Activated naive CD4-positive, alpha-beta T cell treated with anti-CD3 and anti-CD28 coated beads, Interleukin-2, amount 10 ng/mL, durations not matched to agents 7 days and 5 days (primary cell): ENCODE measurements around the gene METTL18.

Experiments
- CTCF ChIA-PET: fragments of 350-600 bp; sonication (Branson Sonifier 250); formaldehyde crosslinking; loops from one replicate; lab custom pipeline; 2021; ENCODE audit warnings: antibody characterized with exemption; lab: Charles Lee
- DNase-seq: peaks from one replicate; pipeline ENCODE4 v3.0.0-alpha.2; 2020
- H3K27ac Mint-ChIP-seq: one replicate; pipeline ENCODE4 v1.8.0; 2021; ENCODE audit warnings: mild to moderate bottlenecking, moderate library complexity, mixed read lengths
- H3K27me3 Mint-ChIP-seq: one replicate; pipeline ENCODE4 v1.8.0; 2021; ENCODE audit warnings: mild to moderate bottlenecking, mixed read lengths
- H3K36me3 Mint-ChIP-seq: one replicate; pipeline ENCODE4 v1.8.0; 2021; ENCODE audit warnings: mixed read lengths
- H3K4me1 Mint-ChIP-seq: one replicate; pipeline ENCODE4 v1.8.0; 2021; ENCODE audit warnings: mixed read lengths
- H3K4me3 Mint-ChIP-seq: one replicate; pipeline ENCODE4 v1.8.0; 2021; ENCODE audit warnings: mild to moderate bottlenecking, moderate library complexity, mixed read lengths
- H3K9me3 Mint-ChIP-seq: one replicate; pipeline ENCODE4 v1.8.0; 2021; ENCODE audit warnings: mixed read lengths

The METTL18 gene

DNA sequence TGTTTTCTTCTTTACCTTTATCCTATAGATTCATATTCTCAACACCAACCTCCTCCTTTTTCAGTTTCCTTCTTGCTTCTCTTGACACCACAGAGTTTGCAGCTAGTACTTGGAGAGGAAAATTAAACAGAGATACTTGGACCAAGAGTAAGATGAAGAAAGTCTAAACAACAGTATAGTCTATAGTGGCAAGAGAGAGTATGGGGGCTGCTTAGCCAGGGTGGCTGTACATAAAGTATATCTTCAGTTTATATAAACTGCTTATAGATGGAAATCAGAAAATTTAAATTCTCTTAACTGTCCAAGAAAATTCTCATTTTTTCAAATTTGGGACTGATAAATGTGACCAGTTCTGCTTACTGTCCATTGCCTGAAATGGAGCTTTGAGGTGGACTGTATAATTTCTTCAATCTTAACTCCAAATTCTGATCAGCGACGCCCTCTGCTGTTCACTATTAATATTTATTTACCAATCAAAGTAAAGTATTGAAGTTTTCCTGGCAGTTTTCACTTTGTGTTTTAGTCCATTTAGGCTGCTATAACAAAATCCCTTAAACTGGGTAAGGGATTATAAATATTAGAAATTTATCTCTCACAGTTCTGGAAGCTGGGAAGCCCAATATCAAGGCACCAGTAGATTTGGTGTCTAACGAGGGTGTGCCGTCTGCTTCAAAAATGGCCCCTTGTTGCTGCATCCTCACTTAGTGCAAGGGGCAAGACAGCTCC, 14.8 kb upstream of the METTL18 start:
- Mint-ChIP-seq H3K27ac (no peak overlapping the region), H3K36me3 (peaks cover 23% of the 10 kb centered on the region), H3K27me3 (no peaks in the 10 kb centered on the region), H3K4me3 (no peak overlapping the region), H3K9me3 (peaks cover 2% of the 10 kb centered on the region), H3K4me1 (peaks cover 2% of the 10 kb centered on the region)
- CTCF ChIA-PET: interaction anchor here (0.8 to 3.4 kb wide), 13 partner anchors 10 to 259 kb away, joined by 3 to 17 read pairs (median 4); partner anchors contain the start of genes F5 and METTL18
- no peak for DNase-seq

DNA sequence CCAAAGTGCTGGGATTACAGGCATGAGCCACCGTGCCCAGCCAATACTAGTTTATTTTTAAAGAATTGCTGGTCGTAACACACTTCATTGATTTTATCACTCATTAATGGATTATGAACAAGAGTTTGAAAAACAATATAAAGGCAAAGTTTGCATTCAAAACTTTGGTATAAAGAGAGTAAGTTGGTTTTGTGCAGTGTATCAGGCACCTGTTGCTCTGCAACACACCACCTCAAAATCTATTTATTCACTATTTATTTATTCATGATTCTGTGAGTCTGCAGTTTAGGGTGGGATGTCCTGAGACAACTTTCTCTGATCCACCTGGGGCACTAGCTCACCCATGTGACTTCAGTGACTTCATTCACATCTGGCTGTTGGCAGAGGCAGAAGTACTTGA, 10.2 kb upstream of the METTL18 start:
- H3K27me3 Mint-ChIP-seq: no peaks in the 10 kb centered on the region
- CTCF ChIA-PET: no interaction called here
- H3K4me3 Mint-ChIP-seq: no peak overlapping the region
- no peak for DNase-seq
- H3K27ac Mint-ChIP-seq: no peak overlapping the region
- peaks cover 29% of the 10 kb centered on the region for H3K36me3 Mint-ChIP-seq
- H3K9me3 Mint-ChIP-seq: no peaks in the 10 kb centered on the region
- peaks cover 9% of the 10 kb centered on the region for H3K4me1 Mint-ChIP-seq

DNA sequence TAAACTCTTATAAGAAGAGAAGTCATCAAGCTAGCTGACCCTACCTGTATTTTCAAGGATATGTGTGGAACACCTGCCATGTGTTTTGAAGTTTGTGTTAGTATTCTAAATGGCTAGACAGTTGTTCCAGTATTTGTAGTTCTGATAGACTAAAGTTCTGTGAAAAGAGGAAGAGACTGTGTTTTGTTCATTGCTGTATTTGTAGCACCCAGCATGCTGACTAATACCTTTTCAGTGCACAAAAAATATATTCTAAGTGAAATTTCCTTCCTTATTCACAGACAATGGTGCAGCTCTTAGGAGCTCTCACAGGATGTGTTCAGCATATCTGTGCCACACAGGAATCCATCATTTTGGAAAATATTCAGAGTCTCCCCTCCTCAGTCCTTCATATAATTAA, 8.2 kb upstream of the METTL18 start:
- H3K27ac Mint-ChIP-seq: no peak overlapping the region
- H3K4me1 Mint-ChIP-seq: peaks cover 20% of the 10 kb centered on the region
- H3K9me3 Mint-ChIP-seq: no peaks in the 10 kb centered on the region
- CTCF ChIA-PET: no interaction called here
- DNase-seq: no peak
- H3K27me3 Mint-ChIP-seq: no peaks in the 10 kb centered on the region
- no peak overlapping the region for H3K4me3 Mint-ChIP-seq
- H3K36me3 Mint-ChIP-seq: peaks cover 37% of the 10 kb centered on the region

DNA sequence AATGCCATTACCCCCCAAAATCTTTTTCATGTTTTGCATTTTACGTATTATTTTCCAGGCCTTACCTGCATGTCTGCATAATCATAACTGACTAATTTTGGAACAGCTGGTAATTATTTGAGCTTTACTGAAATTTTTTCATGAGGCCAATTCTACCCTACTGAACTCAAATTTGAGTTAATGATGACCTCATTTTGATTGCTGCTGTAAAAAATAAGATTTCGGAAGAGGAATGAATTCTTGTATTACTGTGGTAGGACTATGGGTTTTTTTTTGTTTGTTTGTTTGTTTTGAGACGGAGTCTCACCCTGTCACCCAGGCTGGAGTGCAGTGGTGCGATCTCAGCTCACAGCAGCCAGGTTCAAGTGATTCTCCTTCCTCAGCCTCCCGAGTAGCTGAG, 2.6 kb upstream of the METTL18 start:
- Mint-ChIP-seq H3K4me3 (no peak overlapping the region), H3K27ac (no peak overlapping the region), H3K4me1 (peaks cover 66% of the 10 kb centered on the region), H3K27me3 (no peaks in the 10 kb centered on the region), H3K9me3 (no peaks in the 10 kb centered on the region), H3K36me3 (peaks cover 56% of the 10 kb centered on the region)
- CTCF ChIA-PET: interaction anchor here (1.7 kb wide), 1 partner anchor 13 kb away, joined by 4 read pairs; no protein-coding TSS in a partner anchor
- DNase-seq: no peak

DNA sequence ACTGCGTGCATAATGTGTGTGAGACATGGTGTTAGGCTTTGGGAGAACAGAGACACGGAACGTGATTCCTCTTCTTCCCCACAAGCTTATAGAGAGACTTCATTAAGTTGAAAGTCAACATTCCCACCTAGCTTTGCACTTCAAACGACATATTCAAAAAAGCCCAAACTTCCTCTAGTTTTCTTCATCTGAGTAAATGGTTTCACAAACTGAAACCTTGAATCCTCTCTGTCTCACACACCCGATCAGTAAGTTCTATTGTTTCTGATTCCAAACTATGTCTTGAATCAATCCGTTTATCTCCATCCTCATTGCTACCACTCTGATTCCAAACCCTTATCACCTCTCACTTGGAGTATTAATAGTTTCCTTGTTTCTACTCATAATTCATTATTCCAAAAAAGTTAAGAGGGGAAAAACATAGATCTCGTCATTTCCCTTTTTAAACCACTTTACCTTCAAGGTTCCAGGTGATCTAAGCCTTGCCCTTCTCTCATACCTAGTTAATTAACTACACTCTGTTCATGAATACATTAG, 1.6 kb upstream of the METTL18 start:
- no peaks in the 10 kb centered on the region for H3K27me3 Mint-ChIP-seq
- peaks cover 59% of the 10 kb centered on the region for H3K36me3 Mint-ChIP-seq
- DNase-seq: no peak
- H3K27ac Mint-ChIP-seq: peak overlapping the region; percentile 92
- H3K9me3 Mint-ChIP-seq: no peaks in the 10 kb centered on the region
- CTCF ChIA-PET: interaction anchor here (0.7 to 1.8 kb wide), 3 partner anchors 14 to 195 kb away, joined by 4 to 5 read pairs (median 4); no protein-coding TSS in a partner anchor
- peaks cover 71% of the 10 kb centered on the region for H3K4me1 Mint-ChIP-seq
- H3K4me3 Mint-ChIP-seq: peak overlapping the region; percentile 91

DNA sequence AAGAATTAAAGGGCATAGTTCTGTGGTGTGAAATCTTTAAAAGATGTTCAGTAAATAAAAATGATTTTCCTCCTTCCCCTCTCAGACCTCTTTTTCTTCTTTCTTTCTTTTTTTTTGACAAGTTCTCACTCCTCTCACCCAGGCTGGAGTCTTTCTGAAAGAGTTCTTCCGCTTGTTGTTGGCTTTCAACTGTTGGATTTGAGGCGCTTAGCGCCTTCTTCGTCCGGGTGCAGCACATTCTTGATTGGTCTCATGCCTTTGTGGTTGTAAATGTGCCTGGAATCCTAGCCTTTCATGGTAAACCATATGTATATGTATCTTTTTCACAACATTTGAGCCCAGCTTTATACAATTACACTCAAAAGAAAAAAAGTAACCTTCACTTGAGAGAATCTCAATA, 980 bp upstream of the METTL18 start:
- Mint-ChIP-seq H3K27ac (peak overlapping the region; percentile 92), H3K4me3 (peak overlapping the region; percentile 91), H3K27me3 (no peaks in the 10 kb centered on the region), H3K4me1 (peaks cover 71% of the 10 kb centered on the region), H3K36me3 (peaks cover 60% of the 10 kb centered on the region), H3K9me3 (no peaks in the 10 kb centered on the region)
- CTCF ChIA-PET: interaction anchor here (0.7 to 1.8 kb wide), 4 partner anchors 84 to 245 kb away, joined by 3 to 6 read pairs (median 4); no protein-coding TSS in a partner anchor
- peak; percentile 35 for DNase-seq

DNA sequence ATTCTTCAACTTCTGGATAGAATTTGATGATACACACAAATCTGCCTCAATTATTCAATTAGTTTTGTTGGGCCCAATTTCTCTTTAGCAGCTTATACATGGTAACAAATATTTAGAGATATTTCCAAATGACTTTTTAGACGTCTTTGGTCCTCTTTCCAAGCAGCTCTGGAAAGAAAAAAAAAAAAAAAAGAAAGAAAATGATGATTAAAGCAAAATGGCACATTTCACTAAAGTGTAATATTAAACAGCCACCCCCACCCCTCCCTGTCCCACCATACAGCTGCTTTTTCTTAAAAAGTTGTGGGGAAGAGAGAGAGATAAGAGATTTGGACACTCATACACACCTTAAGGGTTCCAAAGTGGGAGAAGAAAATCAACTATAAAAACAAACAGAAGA, 977 bp downstream of the METTL18 start:
- DNase-seq: no peak
- CTCF ChIA-PET: interaction anchor here (0.7 to 1.5 kb wide), 4 partner anchors 81 to 243 kb away, joined by 3 to 4 read pairs (median 3); partner anchors contain the start of gene F5
- Mint-ChIP-seq H3K36me3 (peaks cover 52% of the 10 kb centered on the region), H3K4me1 (peaks cover 61% of the 10 kb centered on the region), H3K27me3 (peaks cover 4% of the 10 kb centered on the region), H3K27ac (peak overlapping the region; percentile 92), H3K4me3 (peak overlapping the region; percentile 91), H3K9me3 (no peaks in the 10 kb centered on the region)

DNA sequence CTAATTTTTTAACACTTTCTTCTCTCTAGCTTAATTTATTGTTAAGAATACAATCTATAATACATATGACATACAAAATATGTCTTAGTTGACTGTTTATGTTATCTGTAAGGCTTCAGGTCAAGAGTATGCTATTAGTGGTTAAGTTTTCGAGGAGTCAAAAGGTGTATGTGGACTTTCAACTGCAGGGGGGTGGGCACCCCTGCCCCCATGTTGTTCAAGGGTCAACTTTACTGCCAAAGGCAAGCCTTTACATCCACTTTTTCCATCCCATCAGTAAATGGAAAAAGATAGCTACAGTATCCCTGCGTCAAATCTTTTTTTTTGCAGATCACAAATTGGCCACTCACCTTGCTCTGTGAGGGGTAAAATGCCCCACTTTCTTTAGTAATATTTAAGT, 6.3 kb downstream of the METTL18 start:
- Mint-ChIP-seq H3K9me3 (no peaks in the 10 kb centered on the region), H3K27me3 (peaks cover 37% of the 10 kb centered on the region), H3K4me1 (peaks cover 18% of the 10 kb centered on the region), H3K27ac (no peak overlapping the region), H3K4me3 (no peak overlapping the region), H3K36me3 (peaks cover 22% of the 10 kb centered on the region)
- CTCF ChIA-PET: no interaction called here
- no peak for DNase-seq

DNA sequence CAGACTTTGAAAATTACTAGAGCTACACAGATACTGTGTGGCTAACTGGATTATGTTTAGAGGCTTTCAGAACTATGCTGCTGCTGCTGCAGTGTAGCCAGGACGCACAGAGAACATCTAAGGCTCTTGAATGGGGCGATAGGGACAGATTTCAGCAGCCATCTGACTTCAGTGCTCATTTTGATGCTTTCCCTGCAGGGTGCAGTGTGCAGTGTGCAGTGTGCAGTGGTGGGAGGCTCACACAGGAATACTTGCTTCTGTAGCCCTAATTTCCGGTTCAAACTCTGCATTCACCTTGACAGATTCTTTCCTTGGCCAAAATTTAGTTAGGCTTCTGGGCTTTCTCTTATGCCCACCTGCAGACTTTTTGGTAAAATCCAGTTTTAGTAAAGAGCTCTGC, 7.7 kb downstream of the METTL18 start:
- Mint-ChIP-seq H3K27ac (no peak overlapping the region), H3K4me1 (peaks cover 5% of the 10 kb centered on the region), H3K36me3 (peaks cover 9% of the 10 kb centered on the region), H3K27me3 (peaks cover 45% of the 10 kb centered on the region), H3K4me3 (no peak overlapping the region), H3K9me3 (no peaks in the 10 kb centered on the region)
- no peak for DNase-seq
- CTCF ChIA-PET: interaction anchor here (1.1 kb wide), 1 partner anchor 20 kb away, joined by 3 read pairs; no protein-coding TSS in a partner anchor

DNA sequence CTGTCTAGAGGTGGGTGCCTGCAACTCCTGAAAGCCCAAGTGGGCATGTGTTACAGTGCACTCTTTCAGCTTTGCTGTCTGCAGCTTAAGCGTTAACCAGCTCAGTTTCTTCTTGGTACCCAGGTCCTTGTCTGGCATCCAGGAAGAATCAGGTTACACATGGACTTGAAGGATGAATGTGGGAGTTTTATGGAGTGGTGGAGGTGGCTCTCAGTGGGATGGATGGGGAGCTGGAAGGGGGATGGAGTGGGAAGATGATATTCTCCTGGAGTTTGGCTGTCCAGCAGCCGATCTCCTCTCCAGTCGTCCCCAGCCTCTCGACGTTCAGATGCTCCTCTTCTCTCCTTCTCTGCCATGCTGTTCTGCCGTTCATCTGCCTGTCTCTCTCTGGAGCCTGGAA, 9.4 kb downstream of the METTL18 start:
- H3K36me3 Mint-ChIP-seq: peaks cover 1% of the 10 kb centered on the region
- H3K4me3 Mint-ChIP-seq: no peak overlapping the region
- no peaks in the 10 kb centered on the region for H3K4me1 Mint-ChIP-seq
- H3K9me3 Mint-ChIP-seq: no peaks in the 10 kb centered on the region
- no peak overlapping the region for H3K27ac Mint-ChIP-seq
- DNase-seq: no peak
- CTCF ChIA-PET: interaction anchor here (0.6 to 0.8 kb wide), 2 partner anchors 23 to 319 kb away, joined by 3 read pairs; no protein-coding TSS in a partner anchor
- H3K27me3 Mint-ChIP-seq: peaks cover 45% of the 10 kb centered on the region

DNA sequence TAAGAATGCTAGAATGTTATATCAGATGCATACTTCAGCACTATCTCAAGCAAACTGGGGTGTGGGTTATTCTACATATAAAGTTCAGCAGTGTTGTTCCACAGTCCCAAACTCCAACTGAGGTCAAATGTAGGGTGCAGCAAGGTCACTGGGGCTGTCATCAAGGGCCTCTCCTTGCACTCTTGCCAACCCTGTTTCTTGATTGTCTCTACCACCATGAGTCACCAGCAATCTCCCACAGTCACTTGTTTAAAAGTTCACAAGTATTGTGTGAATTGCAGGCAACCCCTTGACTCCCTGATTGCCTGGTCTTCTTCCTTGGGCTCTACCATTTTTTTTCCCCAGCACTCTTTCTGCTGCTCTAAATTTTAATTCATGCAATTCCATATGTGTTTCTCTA, 10.6 kb downstream of the METTL18 start:
- Mint-ChIP-seq H3K4me3 (no peak overlapping the region), H3K36me3 (no peaks in the 10 kb centered on the region), H3K9me3 (no peaks in the 10 kb centered on the region), H3K27me3 (peaks cover 45% of the 10 kb centered on the region), H3K4me1 (no peaks in the 10 kb centered on the region), H3K27ac (no peak overlapping the region)
- CTCF ChIA-PET: no interaction called here
- no peak for DNase-seq

DNA sequence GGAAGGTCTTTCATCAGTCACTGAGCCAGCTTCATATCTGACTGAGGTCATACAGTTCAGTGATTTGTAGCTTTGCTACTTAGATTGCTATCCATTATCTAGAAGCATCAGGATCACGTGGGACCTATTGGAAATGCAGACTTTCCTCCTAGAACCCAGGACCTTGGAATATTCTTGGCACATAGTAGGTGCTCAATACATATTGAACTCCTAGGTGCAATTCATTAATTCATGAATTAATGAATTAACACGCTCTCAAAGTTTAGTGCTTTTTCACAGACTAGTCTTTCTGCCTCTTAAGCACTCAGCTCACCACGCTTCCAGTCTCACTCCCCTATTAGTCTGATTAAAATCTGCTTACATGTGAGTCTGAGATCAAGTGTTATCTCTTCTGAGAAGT, 12.1 kb downstream of the METTL18 start:
- no peak overlapping the region for H3K4me3 Mint-ChIP-seq
- peaks cover 45% of the 10 kb centered on the region for H3K27me3 Mint-ChIP-seq
- no peaks in the 10 kb centered on the region for H3K4me1 Mint-ChIP-seq
- no peaks in the 10 kb centered on the region for H3K36me3 Mint-ChIP-seq
- H3K9me3 Mint-ChIP-seq: no peaks in the 10 kb centered on the region
- CTCF ChIA-PET: interaction anchor here (0.5 kb wide), 1 partner anchor 196 kb away, joined by 3 read pairs; the partner anchor contains the start of gene F5
- H3K27ac Mint-ChIP-seq: no peak overlapping the region
- DNase-seq: no peak

DNA sequence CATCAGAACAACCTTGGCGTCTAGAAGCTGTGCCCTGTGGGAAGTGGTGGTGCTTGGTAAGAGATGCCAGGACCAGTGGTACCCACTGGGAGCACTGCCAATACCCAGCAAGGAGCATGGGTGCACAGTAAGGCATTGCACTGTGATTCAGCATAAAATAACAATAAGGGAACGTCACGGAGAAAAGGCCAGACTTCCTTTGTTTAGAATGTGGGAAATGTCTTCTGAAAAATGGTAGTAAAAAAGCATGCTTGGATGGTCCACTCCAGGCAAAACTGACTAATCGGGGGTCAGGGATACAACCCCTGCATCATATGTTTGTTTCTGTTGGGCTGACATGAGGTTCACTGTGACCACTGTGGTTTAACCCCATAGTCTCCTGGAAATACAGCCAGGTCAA, 14.7 kb downstream of the METTL18 start:
- peaks cover 27% of the 10 kb centered on the region for H3K27me3 Mint-ChIP-seq
- H3K27ac Mint-ChIP-seq: no peak overlapping the region
- CTCF ChIA-PET: no interaction called here
- H3K4me3 Mint-ChIP-seq: no peak overlapping the region
- no peaks in the 10 kb centered on the region for H3K4me1 Mint-ChIP-seq
- no peak for DNase-seq
- H3K36me3 Mint-ChIP-seq: no peaks in the 10 kb centered on the region
- H3K9me3 Mint-ChIP-seq: no peaks in the 10 kb centered on the region

DNA sequence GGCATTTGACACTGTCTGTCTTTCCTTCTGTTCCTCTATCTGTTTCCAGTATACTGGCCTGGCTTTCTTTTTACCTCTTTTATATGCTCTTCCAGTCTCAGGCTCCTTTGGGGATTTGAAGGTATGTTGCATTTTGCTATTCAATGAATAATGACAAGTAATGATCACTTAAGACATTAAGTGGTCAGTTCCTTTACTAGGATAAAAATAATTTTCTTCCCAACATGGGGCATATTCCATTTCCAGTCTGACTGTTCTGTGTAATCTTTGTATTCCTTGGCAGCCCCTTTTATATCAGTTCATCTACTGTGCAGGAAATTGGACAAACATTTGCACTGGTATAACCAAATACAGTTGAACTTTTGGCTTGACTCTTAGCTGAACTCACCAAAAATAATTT, 15.6 kb downstream of the METTL18 start:
- Mint-ChIP-seq H3K36me3 (no peaks in the 10 kb centered on the region), H3K27me3 (peaks cover 19% of the 10 kb centered on the region), H3K9me3 (no peaks in the 10 kb centered on the region), H3K4me1 (no peaks in the 10 kb centered on the region), H3K4me3 (no peak overlapping the region), H3K27ac (no peak overlapping the region)
- no peak for DNase-seq
- CTCF ChIA-PET: no interaction called here

DNA sequence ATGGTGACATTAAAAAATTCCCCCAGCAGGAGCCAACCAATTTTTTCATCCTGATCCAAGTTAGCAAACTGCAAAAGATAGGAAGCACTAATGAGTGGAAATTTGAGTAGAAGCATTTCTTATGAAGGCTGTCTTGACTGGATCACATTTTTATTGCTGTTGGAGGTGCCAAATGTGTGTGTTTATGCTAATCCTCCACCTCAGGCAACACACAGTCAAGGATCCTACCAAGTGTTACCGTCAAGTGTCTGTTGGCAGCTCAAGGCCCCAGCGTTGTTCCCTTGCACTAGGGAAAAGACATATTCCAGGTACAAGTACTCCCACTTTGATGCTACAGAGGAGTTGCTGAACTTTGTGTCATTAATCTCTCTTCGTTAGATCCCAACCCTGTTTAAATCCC, 18.3 kb downstream of the METTL18 start:
- Mint-ChIP-seq H3K36me3 (no peaks in the 10 kb centered on the region), H3K27ac (no peak overlapping the region), H3K4me1 (no peaks in the 10 kb centered on the region), H3K4me3 (no peak overlapping the region), H3K27me3 (peaks cover 5% of the 10 kb centered on the region), H3K9me3 (no peaks in the 10 kb centered on the region)
- CTCF ChIA-PET: no interaction called here
- no peak for DNase-seq
